ENCODE data around the gene ULK3.

GRCh38 chr15:74863239-74864056, 20.5 kb upstream of the ULK3 start:
- TF ChIP-seq CTCF (IDR thresholded peaks at IDR 0.05), result no peak
- TF ChIP-seq POLR2A (IDR thresholded peaks at IDR 0.05), result no peak
